Epithelial cell of proximal tubule (primary cell): ENCODE data around the gene CPT2. TPM values are rescaled to one million over a fixed set of nuclear protein-coding genes. Genes with fewer than 3 reads are reported as not detected.

Experiments used
- DNase-seq: peaks from one replicate; pipeline ENCODE4 v3.0.0-alpha.2; 2011; ENCODE audit warnings: low read depth
- H3K4me3 ChIP-seq: 2 replicates; pipeline ENCODE4 v1.5.1; 2011; ENCODE audit warnings: low read depth, mild to moderate bottlenecking, low read length
- CTCF ChIP-seq: conservative IDR thresholded peaks from 2 replicates; pipeline ENCODE4 v1.5.1; 2012; ENCODE audit warnings: low read depth, mild to moderate bottlenecking, low read length
- total RNA-seq: library from RNA; depleted of rRNA; stranded (reverse); fragments of >200 nt; gene quantifications from 2 replicates; pipeline ENCODE4 v1.2.3, GENCODE V29; 2015

CPT2 gene
- total RNA-seq, 1 donor from 2014 or later, result 11.9 TPM

- no peak for TF ChIP-seq CTCF
- no peak overlapping the region for H3K4me3 ChIP-seq
- no peak for DNase-seq
These were observed 40.7 kb upstream of the CPT2 start for GRCh38 chr1:53155945-53156344.

- TF ChIP-seq CTCF, result no peak
- DNase-seq, result no peak
- H3K4me3 ChIP-seq, result no peak overlapping the region
These were observed 39.8 kb upstream of the CPT2 start for GRCh38 chr1:53156783-53157182.

- no peak for DNase-seq
- H3K4me3 ChIP-seq, result no peak overlapping the region
- TF ChIP-seq CTCF, result no peak
These were observed 37.7 kb upstream of the CPT2 start for GRCh38 chr1:53158900-53159299.

- TF ChIP-seq CTCF, result no peak
- no peak overlapping the region for H3K4me3 ChIP-seq
- no peak for DNase-seq
These were observed 35.7 kb upstream of the CPT2 start for GRCh38 chr1:53160924-53161378.

- DNase-seq, result no peak
- TF ChIP-seq CTCF, result no peak
- no peak overlapping the region for H3K4me3 ChIP-seq
These were observed 34.0 kb upstream of the CPT2 start for GRCh38 chr1:53162621-53163020.

GRCh38 chr1:53163291-53163768, 33.3 kb upstream of the CPT2 start:
- no peak for TF ChIP-seq CTCF
- no peak for DNase-seq
- no peak overlapping the region for H3K4me3 ChIP-seq

- no peak for TF ChIP-seq CTCF
- no peak for DNase-seq
- no peak overlapping the region for H3K4me3 ChIP-seq
These were observed 31.1 kb upstream of the CPT2 start for GRCh38 chr1:53165408-53165961.
